Loucy (cell line): ENCODE results near the gene TMEM269.

Experiments
- H2AFZ ChIP-seq: fragments of 200-600 bp; sonication (generic); 2 replicates; pipeline ENCODE4 v1.6.0; 2016; ENCODE audit warnings: antibody characterized with exemption, mild to moderate bottlenecking, low read length, moderate library complexity
- H3F3A ChIP-seq: fragments of 200-600 bp; 2 replicates; pipeline ENCODE4 v1.6.0; 2016; ENCODE audit warnings: antibody characterized with exemption, low read depth, mild to moderate bottlenecking
- H3K27me3 ChIP-seq: fragments of 200-600 bp; sonication (generic); 2 replicates; pipeline ENCODE4 v1.6.1; 2014; ENCODE audit warnings: low read length, mild to moderate bottlenecking; ENCODE audit not compliant: insufficient read depth, poor library complexity, severe bottlenecking
- H3K36me3 ChIP-seq: fragments of 200-600 bp; sonication (generic); 2 replicates; pipeline ENCODE4 v1.6.1; 2016; ENCODE audit warnings: low read length; ENCODE audit not compliant: insufficient read depth
- H3K4me1 ChIP-seq: fragments of 200-600 bp; sonication (generic); 2 replicates; pipeline ENCODE4 v1.5.1; 2014; ENCODE audit warnings: low read length, mild to moderate bottlenecking; ENCODE audit not compliant: insufficient read depth, poor library complexity, severe bottlenecking
- H3K4me2 ChIP-seq: fragments of 200-600 bp; sonication (generic); 2 replicates; pipeline ENCODE4 v1.6.0; 2014; ENCODE audit warnings: antibody characterized with exemption, low read length, low read depth, mild to moderate bottlenecking; ENCODE audit not compliant: poor library complexity, severe bottlenecking
- H3K4me3 ChIP-seq: fragments of 200-600 bp; sonication (generic); 2 replicates; pipeline ENCODE4 v1.5.1; 2014; ENCODE audit warnings: low read length, mild to moderate bottlenecking, mixed read lengths; ENCODE audit not compliant: poor library complexity, severe bottlenecking
- H3K79me2 ChIP-seq: fragments of 200-600 bp; sonication (generic); 2 replicates; pipeline ENCODE4 v1.6.1; 2014; ENCODE audit warnings: low read length; ENCODE audit not compliant: insufficient read depth
- H3K9ac ChIP-seq: fragments of 200-600 bp; sonication (generic); 2 replicates; pipeline ENCODE4 v1.6.0; 2014; ENCODE audit warnings: mild to moderate bottlenecking, low read depth, low read length, moderate library complexity; ENCODE audit not compliant: poor library complexity, severe bottlenecking
- H3K9me2 ChIP-seq: fragments of 200-600 bp; sonication (generic); replicated peaks from 2 replicates; pipeline ENCODE4 v1.6.1; 2016; ENCODE audit warnings: low read depth, low read length, mixed read lengths
- H3K9me3 ChIP-seq: fragments of 200-600 bp; sonication (generic); 2 replicates; pipeline ENCODE4 v1.6.1; 2014; ENCODE audit warnings: mild to moderate bottlenecking, antibody characterized with exemption, low read length, low read depth; ENCODE audit not compliant: insufficient read depth
- H4K20me1 ChIP-seq: fragments of 200-600 bp; sonication (generic); 2 replicates; pipeline ENCODE4 v1.6.0; 2014; ENCODE audit warnings: antibody characterized with exemption, low read length, mild to moderate bottlenecking; ENCODE audit not compliant: insufficient read depth, poor library complexity, severe bottlenecking
- EZH2phosphoT487 ChIP-seq: fragments of 200-600 bp; IDR thresholded peaks from 2 replicates; pipeline ENCODE4 v1.6.1; 2018; ENCODE audit warnings: antibody characterized with exemption, mild to moderate bottlenecking, moderate library complexity, borderline replicate concordance
- TF ChIP-seq, protein P1 (sequence below): fragments of 200-600 bp; sonication (generic); conservative IDR thresholded peaks from 2 replicates; pipeline ENCODE4 v1.5.1; 2014; ENCODE audit warnings: mild to moderate bottlenecking, antibody characterized with exemption, low read length

TMEM269 gene

DNA sequence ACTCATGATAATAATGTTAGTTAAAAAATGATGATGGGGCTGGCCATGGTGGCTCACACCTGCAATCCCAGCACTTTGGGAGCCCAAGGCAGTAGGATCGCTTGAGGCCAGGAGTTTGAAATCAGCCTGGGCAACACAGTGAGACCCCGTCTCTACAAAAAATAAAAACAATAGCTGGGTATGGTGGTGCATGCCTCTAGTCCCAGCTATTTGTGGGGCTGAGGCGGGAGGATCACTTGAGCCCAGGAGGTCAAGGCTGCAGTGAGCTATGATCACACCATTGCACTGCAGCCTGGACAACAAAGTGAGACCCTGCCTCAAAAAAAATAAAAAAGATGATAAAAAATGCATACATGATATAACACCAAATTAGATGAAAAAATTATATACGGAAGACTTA lies 23.2 kb upstream of the TMEM269 start:
- no peaks in the 10 kb centered on the region for H3K27me3 ChIP-seq
- H3K79me2 ChIP-seq: peaks cover 35% of the 10 kb centered on the region
- no peak overlapping the region for H3K4me2 ChIP-seq
- no peak overlapping the region for H2AFZ ChIP-seq
- H3K4me3 ChIP-seq: no peak overlapping the region
- H4K20me1 ChIP-seq: peaks cover 18% of the 10 kb centered on the region
- H3K4me1 ChIP-seq: peaks cover 28% of the 10 kb centered on the region
- H3K36me3 ChIP-seq: peaks cover 23% of the 10 kb centered on the region; the same call in 1 of the 2 replicates
- no peak overlapping the region for H3K9ac ChIP-seq
- H3F3A ChIP-seq: no peaks in the 10 kb centered on the region
- TF ChIP-seq, protein P1, sequence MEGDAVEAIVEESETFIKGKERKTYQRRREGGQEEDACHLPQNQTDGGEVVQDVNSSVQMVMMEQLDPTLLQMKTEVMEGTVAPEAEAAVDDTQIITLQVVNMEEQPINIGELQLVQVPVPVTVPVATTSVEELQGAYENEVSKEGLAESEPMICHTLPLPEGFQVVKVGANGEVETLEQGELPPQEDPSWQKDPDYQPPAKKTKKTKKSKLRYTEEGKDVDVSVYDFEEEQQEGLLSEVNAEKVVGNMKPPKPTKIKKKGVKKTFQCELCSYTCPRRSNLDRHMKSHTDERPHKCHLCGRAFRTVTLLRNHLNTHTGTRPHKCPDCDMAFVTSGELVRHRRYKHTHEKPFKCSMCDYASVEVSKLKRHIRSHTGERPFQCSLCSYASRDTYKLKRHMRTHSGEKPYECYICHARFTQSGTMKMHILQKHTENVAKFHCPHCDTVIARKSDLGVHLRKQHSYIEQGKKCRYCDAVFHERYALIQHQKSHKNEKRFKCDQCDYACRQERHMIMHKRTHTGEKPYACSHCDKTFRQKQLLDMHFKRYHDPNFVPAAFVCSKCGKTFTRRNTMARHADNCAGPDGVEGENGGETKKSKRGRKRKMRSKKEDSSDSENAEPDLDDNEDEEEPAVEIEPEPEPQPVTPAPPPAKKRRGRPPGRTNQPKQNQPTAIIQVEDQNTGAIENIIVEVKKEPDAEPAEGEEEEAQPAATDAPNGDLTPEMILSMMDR: no peak
- no peak for TF ChIP-seq EZH2phosphoT487
- H3K9me3 ChIP-seq: no peaks in the 10 kb centered on the region
- no peaks in the 10 kb centered on the region for H3K9me2 ChIP-seq

DNA sequence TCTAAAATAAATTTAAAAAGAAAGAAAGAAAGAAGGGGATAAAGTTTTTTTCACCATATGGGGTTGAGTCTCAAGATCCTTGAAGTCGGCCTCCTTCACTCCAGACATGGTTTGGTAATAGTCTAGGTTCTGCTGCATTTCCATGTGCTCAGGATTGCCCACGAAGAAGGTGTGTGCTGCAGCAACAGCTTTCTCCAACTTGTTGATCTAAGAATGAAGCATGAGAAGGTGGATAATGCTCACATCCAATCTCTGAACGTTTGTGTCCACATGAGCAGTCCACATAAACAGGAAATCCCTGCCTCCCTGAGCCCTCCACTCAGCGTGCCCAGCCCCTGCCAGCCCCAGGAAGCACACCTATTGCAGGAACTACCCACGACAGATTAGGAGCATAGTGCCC lies 22.5 kb upstream of the TMEM269 start:
- Histone ChIP-seq H3K79me2 (peaks cover 38% of the 10 kb centered on the region), H3K4me3 (no peak overlapping the region), H2AFZ (no peak overlapping the region), H3K9ac (no peak overlapping the region), H3K36me3 (peaks cover 20% of the 10 kb centered on the region; the same call in 1 of the 2 replicates), H3K9me2 (no peaks in the 10 kb centered on the region), H4K20me1 (peaks cover 18% of the 10 kb centered on the region), H3K4me1 (peaks cover 28% of the 10 kb centered on the region), H3K27me3 (no peaks in the 10 kb centered on the region), H3F3A (no peaks in the 10 kb centered on the region), H3K4me2 (peak overlapping the region; percentile 41), H3K9me3 (no peaks in the 10 kb centered on the region)
- no peak for TF ChIP-seq EZH2phosphoT487
- TF ChIP-seq, protein P1: no peak

DNA sequence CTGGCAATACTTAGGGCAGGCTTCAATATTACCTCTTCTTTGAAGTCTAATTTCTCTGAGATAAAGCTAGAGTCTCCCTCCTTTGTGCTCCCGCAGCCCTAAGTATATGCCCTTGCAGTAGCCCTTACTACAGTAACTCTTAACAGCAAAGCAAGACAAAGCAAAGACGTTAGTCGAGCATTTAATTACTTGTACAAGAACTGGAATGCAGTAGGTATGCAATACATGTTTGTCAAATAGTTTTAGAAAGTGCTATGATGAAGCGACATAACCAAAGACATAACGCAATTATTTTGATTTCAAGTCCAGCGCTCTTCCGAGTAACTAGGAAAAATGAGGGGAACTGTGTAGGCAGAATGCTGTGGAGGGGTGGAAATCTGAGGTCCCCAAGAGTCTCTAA lies 19.5 kb upstream of the TMEM269 start:
- no peaks in the 10 kb centered on the region for H3K9me2 ChIP-seq
- no peaks in the 10 kb centered on the region for H3K27me3 ChIP-seq
- H3K36me3 ChIP-seq: peaks cover 8% of the 10 kb centered on the region; the same call in 1 of the 2 replicates
- H3K4me2 ChIP-seq: peak overlapping the region; percentile 95
- H3K4me1 ChIP-seq: peaks cover 45% of the 10 kb centered on the region
- H3K9me3 ChIP-seq: no peaks in the 10 kb centered on the region
- TF ChIP-seq, protein P1: no peak
- no peak for TF ChIP-seq EZH2phosphoT487
- H3K9ac ChIP-seq: peak overlapping the region; percentile 79
- H3F3A ChIP-seq: no peaks in the 10 kb centered on the region
- H3K79me2 ChIP-seq: peaks cover 65% of the 10 kb centered on the region
- H4K20me1 ChIP-seq: peaks cover 18% of the 10 kb centered on the region
- H2AFZ ChIP-seq: no peak overlapping the region
- H3K4me3 ChIP-seq: peak overlapping the region; percentile 83
